ENCODE data around the gene SNAP91. TPM values are rescaled to one million over a fixed set of nuclear protein-coding genes. Genes with fewer than 3 reads are reported as not detected.

SNAP91 gene
- total RNA-seq, 1 donor from 2014 or later, result 0.10 TPM

DNA sequence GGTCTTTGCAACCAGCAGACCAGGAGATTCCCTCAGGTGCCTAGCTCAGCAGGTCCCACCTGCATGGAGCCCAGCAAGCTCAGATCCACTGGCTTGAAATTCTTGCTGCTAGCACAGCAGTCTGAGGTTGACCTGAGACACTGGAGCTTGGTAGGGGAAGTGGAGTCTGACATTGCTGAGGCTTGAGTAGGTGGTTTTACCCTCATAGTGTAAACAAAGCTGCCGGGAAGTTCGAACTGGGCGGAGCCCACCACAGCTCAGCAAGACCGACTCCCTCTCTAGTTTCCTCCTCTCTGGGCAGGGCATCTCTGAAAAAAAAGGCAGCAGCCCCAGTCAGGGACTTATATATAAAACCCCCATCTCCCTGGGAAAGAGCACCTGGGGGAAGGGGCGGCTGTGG is 162.3 kb downstream of the SNAP91 start:
- peak; percentile 49 for DNase-seq (ENCODE audit: low read depth)

DNA sequence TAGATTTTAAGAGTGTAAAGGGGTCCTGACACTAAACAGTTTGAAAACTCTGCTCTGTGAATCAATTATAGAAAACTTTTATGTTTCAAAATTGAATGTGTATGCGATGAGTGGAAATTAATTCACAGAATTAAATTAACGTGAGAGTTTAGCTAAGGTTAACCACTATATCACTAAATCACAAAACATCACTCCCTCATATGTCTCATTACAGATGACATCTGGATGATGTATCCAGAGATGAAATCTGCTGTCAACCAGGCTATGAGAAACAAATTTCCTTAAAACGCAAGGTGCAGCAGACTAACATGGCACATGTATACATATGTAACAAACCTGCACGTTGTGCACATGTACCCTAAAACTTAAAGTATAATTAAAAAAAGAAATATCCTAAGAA is 169.2 kb downstream of the SNAP91 start:
- no peak for DNase-seq (ENCODE audit: low read depth)

DNA sequence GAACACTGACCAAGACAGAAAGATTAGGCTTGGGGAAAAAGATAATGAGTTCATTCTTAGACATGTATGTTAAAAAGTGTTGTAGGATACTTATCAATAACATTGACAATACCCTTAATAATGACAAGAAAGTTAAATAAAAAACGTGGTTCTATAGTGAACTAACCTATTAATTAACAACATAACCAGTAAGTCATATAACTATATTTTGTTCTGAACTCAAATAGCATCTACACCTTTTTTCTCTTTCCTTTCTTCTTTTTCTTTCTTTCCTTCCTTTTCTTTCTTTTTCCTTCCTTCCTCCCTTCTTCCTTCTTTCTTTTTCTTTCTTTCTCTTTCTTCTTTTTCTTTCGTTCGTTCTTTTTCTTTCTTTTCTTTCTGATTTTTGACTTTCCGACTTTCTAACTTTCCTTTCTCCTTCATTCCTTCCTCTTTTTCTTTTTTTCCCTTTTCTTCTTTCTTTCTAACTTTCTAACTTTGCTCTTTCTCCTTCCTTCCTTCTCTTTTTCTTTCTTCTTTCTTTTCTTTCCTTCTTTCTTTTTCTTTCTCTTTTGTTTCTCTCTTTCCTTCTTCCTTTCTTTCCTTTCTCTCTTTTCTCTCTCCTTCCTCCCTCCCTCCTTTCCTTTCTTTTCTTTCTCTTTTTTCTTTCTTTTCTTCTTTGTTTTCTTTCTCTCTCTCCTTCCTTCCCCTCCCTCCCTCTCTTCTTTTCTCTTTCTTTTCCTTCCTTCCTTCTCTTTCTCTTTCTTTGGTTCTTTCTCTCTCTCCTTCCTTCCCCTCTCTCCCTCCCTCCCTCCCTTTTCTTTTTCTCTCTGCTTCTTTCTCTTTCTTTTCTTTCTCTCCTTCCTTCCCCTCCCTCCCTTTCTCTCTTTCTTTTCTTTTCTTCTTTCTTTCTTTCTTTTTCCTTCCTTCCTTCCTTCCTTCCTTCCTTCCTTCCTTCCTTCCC is 172.0 kb downstream of the SNAP91 start:
- no peak for DNase-seq (ENCODE audit: low read depth)

DNA sequence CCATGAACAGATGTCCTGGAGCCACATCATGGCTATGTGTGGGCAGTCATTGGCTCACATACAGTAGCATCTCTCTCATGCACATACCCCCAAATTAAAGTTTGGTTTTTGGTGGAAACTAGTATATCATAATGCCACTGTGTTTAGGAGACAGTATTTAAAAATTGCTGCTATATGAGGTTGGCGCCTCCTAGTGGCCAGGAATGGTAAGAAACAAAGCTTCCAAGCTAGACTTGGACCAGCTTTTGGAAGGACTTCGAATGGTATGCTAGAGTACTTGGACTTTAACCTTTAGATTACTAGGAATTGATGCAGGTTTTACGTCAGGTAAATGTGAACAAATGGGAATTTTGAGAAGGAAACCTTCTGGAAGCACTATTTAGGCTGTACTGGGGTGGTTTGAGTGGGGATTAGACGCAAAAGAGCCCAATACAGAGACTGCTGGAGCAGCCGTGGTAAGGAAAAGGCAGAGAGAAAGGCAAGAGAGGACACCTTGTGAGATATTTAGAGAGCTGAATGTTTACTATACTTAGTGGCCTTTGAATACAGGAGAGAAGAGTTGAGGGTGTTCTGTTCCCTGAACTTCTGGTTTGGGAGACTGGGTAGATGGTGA is 172.8 kb downstream of the SNAP91 start:
- peak; percentile 49 for DNase-seq (ENCODE audit: low read depth)

DNA sequence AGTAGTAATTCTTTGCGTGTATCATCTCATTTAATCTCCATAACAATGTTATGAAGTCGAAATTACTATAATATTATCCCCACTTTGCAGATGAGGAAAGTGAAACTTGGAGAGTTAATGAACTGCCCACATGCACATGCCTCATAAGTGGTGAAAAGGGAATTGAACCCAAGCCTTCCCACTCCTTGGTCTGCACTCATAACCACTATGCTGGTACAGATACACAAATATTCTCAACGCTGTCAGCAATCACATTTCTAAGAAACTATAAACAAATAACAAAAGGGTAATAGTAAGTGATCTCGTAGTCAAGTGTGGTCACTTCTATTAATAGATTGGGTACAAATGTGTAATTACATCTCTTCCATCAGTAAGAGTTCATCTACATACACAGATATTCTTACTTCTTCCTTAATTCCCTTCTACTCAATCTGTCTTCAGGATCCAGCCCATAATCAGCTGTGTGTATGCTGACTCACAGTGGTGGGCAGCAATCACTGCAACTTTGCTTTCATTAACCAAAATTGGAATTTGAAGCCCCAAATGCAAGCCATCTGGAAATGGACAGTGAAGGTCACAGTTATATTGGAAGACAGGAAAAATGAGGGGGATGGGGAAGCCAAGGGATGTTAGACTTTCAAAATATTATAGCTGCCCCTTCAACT is 190.0 kb downstream of the SNAP91 start:
- no peak for DNase-seq (ENCODE audit: low read depth)

- no peak for DNase-seq (ENCODE audit: low read depth)
These were observed 191.4 kb downstream of the SNAP91 start for GRCh38 chr6:83517500-83517899.

DNA sequence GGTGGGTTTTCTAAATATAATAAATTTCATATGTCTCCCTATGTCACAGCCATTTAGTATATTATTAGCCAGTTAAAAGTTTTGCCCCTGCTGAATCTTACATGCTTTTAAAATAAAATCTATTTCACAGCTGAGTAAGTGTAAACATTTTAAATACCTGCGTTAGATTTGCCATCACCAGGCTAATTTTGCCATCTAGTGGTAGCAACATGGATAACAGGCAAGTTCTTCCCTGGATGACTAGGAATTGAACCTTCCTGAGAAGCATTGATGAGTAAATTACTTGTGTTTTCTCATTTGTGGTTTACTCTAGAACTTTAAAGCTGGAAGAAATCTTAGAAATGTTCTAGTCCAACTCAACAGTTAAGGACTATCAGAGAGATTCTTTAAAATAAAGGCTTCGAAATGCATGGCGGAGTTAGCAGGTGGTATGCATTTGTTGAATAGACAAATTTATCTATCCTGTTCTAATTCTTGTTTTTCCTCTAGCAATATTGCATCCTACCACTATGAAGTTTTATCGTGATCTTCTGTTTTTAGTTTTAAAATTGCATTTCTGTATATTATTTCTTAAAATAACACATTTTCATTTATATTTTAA is 193.9 kb downstream of the SNAP91 start:
- peak; percentile 70 for DNase-seq (ENCODE audit: low read depth)

DNA sequence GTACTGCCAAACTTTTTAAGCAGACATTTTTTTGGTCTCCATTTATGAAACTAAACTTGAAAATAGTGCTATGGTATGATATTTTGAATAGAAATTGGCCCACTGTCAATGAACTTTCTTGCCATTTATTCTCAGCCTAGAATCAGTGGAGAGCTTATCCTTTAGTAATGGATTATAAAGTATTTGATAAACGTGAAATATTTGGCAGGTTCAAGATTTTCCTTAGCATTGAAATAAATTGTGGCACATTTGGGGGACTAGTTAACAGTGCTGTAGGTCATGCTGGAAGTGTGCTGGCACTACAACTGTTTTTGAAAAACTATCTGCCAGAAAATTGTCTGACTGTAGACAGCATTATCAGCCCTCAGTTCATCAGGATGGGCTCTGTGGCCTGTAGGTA is 194.4 kb downstream of the SNAP91 start:
- no peak for DNase-seq (ENCODE audit: low read depth)

- peak; percentile 51 for DNase-seq (ENCODE audit: low read depth)
These were observed 196.8 kb downstream of the SNAP91 start, which contains the start of gene PRSS35 for GRCh38 chr6:83511901-83512681. Gene PRSS35, plus strand, starts transcription at chr6:83512534. Its CDS starts 10,908 bp downstream, at chr6:83523442.

DNA sequence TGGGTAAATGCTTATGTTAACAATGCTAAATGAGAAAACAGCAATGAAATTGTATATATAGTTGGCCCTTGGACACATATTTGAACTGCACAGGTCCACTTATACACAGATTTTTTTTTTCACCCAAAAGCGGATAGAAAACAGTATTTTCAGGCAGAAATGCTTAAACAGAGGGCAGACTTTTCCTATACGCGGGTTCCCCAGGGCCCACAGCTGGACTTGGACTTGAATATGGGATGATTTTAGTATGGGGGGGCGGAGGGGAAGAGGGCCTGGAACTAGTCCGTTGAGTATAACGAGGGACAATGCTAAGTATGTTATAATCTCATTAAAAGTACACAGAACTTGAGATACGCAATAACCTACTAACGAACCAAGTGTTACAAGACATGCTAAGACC is 197.6 kb downstream of the SNAP91 start:
- no peak for DNase-seq (ENCODE audit: low read depth)

- no peak for DNase-seq (ENCODE audit: low read depth)
These were observed 198.1 kb downstream of the SNAP91 start for GRCh38 chr6:83510791-83511190.

GRCh38 chr6:83509441-83509840 is 199.5 kb downstream of the SNAP91 start:
- DNase-seq (ENCODE audit: low read depth), result peak; percentile 47

- DNase-seq (ENCODE audit: low read depth), result no peak
These were observed 203.5 kb downstream of the SNAP91 start for GRCh38 chr6:83505356-83505755.

Other genes with a start within 250 kb of the SNAP91 start
- 5.0 TPM in 1 of 2 replicates, not detected in the other for gene PRSS35, start 196.6 kb downstream of the SNAP91 start, total RNA-seq
- gene RIPPLY2, start 144.3 kb upstream of the SNAP91 start, total RNA-seq, result not detected in 2 replicates
- gene CYB5R4, start 150.6 kb upstream of the SNAP91 start, total RNA-seq, result 15.6 and 17.1 TPM in 2 replicates

All from renal cortical epithelial cell (primary cell).